Sciatic nerve (tissue), 2 donors: ENCODE data around the gene ZNF562. TPM values are rescaled to one million over a fixed set of nuclear protein-coding genes. Genes with fewer than 3 reads are reported as not detected.
"Not testable (repeated sequence)": the region's sequence is repeated elsewhere in the genome, so short reads cannot be mapped to it uniquely, and the experiment has no call there.

Experiments used
- ATAC-seq: fragments of 200-7000 bp; cut with Tn5 transposase; one replicate; pipeline ENCODE4 v1.9.1; 2020; ENCODE audit warnings: mild to moderate bottlenecking, moderate library complexity
- DNase-seq: peaks from one replicate; pipeline ENCODE4 v3.0.0-alpha.2; 2020; ENCODE audit warnings: low spot score
- intact Hi-C: fragments of 100-400 bp; cut with DNase I; formaldehyde crosslinking; loops from one replicate; pipeline ENCODE4 v1.14.2; 2022
- total RNA-seq: library from RNA; stranded (reverse); fragmentation: NEBNext Ultra II Directional; extraction: Animal tissue kit (Norgen Biotek cat#: 25700); gene quantifications from one replicate; pipeline ENCODE4 v1.2.1, GENCODE V29; 2021
- donor health status: DM: no; HTN: no; CAD: no.
- donor health status: DM: no; HTN: no; CAD: no.

ZNF562 gene
- 37.4 TPM for total RNA-seq

DNA sequence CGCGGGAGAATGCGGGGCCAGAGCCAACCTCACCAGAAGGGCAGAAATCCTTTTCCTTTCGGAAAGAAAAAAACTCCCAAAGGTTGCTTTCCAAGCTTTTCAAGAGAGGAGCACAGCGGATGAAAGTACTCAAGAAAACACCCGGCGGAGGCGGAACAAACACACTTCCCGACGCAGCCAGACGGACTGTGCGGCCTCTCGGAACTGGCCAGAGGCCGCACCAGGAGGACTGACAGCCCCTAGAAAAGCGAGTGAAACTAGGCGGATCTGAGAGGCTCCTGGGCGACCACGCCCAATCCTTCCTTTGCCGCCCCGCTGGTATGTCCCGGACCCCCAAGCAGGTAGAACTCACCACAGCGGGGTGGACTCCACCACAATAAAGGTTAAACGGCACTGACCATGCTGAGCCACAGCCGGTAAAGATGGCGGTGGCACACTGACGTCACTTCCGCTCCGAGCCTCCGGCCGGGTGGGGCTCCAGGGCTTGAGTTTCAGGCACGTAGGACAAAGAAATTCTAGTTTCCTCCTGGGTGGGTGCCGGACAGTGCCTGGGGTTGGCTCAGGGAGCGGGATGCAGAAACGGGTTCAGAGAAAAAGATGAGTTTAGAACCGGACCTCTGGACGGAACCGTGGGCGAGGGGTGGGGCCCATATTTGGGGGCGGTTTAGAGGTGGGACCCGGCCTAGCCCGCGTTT lies at the start of gene ZNF562:
Gene ZNF562 (minus strand): TSS at position 438 of the 695 bp plus-strand sequence. CDS start 14,356 bp downstream, outside the sequence.
- intact Hi-C loops, result no loop called here
- DNase-seq (peak; percentile 93), ATAC-seq (peak; percentile 98)

DNA sequence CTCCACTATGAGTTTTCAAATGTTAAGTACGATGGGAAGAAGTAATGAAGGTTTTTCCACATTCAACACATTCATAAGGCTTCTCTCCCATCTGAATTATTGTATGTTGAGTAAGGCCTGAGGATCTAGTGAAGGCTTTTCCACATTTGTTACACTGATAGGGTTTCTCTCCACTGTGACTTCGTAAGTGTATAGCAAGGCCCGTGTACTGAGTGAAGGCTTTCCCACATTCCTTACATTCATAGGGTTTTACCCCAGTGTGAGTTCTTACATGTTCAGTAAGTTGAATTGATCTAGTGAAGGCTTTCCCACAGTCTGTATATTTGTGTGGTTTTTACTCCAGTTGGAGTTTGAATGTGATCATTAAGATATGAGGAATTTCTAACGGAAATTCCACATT lies 49.3 kb upstream of the ZNF562 start:
- intact Hi-C loops, result no loop called here
- no peak for ATAC-seq
- no peak for DNase-seq

DNA sequence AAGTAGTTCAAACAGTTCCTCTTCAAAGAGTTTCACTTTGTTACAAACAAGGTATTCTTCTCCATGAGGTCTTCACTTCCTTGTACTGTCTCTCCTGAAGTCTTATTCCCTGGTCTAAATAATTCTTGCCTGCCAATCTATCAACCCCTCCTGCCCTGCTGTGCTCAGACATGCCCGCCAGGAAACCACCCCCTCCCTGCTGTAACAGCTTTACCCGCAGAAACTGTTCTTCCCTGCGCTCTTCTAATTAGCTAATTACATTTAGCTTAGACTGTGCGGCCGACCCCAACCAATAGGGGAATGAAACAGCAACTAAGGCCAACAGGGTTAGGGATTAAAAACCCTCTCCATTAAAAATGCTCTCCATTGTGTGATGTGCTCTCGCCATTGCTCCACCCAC lies 47.0 kb upstream of the ZNF562 start:
- DNase-seq, result no peak
- ATAC-seq, result no peak
- intact Hi-C loops, result no loop called here

DNA sequence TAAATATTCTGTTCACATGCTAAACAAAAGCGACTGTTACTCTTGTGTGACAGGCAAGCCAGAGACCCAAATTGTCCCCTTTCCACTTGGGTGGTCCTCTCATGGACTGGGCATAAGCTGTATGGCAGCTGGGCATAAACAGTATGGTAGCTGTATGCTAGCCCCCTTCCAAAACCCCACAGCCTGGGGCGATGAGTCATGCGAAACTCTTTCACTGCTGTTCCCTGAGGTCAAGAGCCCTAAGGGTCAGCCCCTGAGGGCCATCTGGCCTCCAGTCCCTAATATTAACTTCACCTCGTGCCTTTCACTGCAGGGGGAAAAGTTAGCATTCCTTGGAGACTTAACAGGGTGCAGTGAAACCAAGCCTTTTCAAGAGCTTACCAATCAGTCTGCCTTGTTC lies 45.6 kb upstream of the ZNF562 start:
- intact Hi-C loops, result no loop called here
- ATAC-seq, result no peak
- no peak for DNase-seq

DNA sequence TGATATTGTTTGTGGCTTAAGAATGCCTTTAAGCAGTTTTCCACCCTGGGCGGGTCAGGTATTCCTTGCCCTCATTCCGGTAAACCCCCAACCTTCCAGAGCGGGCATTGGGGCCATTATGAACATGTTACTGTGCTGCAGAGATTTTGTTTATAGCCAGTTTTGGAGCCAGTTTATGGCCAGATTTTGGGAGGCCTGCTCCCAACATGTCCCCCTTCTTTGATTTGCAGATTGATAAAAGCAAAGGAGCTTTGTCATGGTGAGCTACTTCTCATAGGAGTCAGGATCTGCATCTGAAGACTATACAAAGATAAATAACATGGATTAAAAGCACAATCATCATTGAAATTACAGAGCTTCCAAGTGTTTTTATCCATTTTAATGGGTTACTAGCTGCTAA lies 36.9 kb upstream of the ZNF562 start:
- intact Hi-C loops, result no loop called here
- ATAC-seq (no peak), DNase-seq (no peak)

DNA sequence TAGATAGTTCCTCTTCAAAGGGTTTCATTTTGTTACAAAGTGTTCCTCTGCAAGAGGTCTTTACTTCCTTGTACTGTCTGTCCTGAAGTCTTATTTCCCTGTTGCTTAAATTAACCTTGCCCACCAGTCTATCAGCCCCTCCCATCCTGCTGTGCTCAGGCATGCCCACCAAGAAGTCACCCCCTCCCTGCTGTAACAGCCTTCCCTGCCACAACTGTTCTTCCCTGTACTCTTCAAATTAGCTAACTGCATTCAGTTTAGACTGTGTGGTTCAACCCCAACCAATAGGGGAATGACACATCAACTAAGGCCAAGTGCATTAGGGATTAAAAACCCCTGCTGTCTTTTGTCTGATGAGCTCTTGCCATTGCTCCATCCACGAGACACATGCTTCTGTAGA lies 34.4 kb upstream of the ZNF562 start:
- DNase-seq (no peak), ATAC-seq (peak; percentile 71)
- intact Hi-C loops, result no loop called here

DNA sequence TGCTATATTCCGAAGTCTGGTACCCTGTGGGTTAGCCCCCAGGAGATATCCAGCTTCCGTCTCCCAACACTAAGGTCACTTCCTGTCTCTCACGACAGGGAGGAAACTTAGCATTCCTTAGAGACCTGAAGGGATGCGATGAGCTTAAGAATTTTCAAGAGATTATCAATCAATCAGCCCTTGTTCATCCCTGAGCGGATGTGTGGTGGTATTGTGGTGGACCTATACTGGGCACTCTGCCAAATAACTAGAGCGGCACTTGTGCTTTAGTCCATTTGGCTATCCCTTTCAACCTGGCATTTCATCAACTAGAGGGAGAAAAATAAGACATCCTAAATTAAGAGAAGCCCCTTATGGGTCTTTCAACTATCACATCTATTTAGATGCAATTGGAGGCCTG lies 30.9 kb upstream of the ZNF562 start:
- intact Hi-C loops, result no loop called here
- DNase-seq, result no peak
- no peak for ATAC-seq

DNA sequence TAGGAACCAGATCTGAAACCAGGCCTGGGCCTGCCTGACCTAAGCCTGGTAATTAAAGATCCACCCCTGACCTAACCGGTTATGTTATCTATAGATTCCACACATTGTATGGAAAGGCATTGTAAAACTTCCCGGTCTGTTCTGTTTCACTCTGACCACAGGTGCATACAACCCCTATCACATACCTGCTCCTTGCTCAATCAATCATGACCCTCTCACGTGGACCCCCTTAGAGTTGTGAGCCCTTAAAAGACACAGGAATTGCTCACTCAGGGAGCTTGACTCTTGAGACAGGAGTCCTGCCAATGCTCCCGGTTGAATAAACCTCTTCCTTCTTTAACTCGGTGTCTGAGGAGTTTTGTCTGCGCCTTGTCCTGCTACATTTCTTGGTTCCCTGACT lies 27.3 kb upstream of the ZNF562 start:
- DNase-seq (no peak), ATAC-seq (no peak)
- intact Hi-C loops, result no loop called here

DNA sequence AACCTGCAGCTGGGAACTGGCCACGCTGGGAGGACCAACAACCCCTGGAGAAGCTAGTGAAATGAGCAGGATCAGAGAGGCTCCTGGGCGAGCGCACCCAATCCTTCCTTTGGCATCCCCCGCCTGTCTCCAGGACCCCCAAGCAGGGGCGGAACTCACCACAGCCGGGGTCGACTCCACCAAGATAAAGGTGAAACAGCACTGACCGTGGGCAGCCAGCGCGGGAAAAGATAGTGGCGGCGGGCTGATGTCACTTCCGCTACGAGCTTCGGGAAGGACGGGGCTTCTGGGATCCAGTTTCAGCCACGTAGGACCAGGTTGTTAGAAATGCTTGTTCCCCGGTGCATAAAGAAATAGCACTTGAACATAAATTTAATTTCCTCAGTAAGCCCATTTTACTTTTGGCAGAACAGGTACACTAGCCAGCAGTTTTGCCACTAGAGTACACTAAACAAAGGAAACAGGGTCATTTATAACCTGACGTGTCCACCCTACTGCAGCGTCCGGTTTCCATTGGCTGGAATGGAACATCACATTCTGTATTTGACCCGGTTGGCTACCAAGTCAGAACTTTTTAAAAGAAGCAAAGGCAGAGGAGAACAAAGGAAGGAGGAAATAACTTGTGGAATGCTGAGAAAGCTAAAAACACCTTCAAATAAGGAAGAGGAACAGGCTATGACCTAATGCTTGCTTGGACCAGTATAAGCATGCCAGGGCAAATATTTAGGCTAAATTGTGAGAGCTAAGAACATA lies 25.5 kb upstream of the ZNF562 start:
- ATAC-seq, result no peak
- DNase-seq, result no peak
- intact Hi-C loops, result no loop called here

DNA sequence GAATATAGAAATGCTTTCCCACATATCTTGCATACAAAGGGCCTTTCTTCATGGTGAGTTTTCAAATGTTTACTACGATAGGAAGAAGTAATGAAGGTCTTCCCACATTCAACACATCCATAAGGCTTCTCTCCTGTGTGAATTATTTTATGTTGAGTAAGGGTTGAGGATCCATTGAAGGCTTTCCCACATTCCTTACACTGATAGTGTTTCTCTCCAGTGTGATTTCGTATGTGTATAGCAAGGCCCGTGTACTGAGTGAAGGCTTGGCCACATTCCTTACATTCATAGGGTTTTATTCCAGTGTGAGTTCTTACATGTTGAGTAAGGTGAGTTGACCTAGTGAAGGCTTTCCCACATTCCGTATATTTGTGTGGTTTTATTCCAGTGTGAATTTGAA lies 15.4 kb upstream of the ZNF562 start:
- ATAC-seq, DNase-seq, intact Hi-C loops: not testable (repeated sequence)

DNA sequence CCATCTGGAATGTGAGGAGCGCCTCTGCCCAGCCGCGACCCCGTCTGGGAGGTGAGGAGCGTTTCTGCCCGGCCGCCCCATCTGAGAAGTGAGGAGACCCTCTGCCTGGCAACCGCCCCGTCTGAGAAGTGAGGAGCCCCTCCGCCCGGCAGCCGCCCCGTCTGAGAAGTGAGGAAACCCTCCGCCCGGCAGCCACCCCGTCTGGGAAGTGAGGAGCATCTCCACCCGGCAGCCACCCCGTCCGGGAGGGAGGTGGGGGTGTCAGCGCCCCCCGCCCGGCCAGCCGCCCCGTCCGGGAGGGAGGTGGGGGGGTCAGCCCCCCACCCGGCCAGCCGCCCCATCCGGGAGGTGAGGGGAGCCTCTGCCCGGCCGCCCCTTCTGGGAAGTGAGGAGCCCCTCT lies 5.1 kb upstream of the ZNF562 start:
- DNase-seq, ATAC-seq, intact Hi-C loops: not testable (repeated sequence)

DNA sequence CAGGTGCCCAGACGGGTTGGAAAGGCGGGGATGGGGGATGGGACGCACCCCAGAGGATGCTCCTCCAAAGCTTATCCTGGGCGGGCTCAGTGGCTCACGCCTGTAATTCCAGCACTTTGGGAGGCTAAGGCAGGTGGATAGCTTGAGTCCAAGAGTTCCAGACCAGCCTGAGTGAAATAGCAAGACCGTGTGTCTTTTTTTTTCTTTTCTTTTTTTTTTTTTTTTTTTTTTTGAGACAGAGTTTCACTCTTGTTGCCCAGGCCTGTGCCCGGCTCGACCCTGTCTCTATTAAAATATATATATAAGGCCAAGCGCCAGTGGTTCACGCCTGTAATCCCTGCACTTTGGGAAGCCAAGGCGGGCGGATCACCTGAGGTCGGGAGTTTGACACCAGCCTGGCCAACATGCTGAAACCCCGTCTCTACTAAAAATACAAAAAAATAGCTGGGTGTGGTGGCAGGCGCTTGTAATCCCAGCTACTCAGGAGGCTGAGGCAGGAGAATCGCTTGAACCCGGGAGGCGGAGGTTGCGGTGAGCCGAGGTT lies 530 bp upstream of the ZNF562 start:
- ATAC-seq, intact Hi-C loops: not testable (repeated sequence)
- peak; percentile 58 for DNase-seq

DNA sequence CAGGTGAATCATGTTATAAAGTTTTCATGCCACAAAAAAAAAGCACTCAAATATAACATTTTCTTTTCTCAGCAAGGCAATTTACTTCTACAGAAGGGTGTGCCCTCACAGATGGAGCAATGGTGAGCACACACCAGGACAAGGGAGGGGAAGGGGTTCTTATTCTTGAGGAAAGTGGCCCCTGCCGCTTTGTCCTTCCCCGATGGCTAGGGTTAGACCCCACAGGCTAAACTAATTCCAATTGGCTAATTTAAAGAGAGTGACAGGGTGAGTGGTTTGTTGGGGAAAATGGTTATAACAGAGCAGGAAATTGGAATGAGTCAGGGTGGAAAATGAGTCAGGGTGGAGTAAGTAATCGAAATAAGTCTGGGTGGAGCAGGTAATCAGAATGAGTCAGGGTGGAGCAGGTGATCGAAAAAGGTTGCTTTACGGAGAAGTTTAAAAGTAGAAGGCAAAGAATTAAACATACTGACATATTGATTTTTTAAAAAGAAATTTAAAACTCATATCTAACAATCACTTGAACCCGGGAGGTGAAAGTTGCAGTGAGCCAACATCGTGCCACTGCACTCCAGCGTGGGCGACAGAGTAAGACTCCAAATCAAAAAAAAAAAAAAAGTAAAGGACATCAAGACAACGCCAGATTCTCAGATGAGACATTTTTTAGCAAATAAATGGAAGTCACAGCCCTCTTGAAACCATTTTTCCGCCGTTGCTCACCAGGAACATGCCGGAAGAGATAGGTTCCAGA lies 813 bp downstream of the ZNF562 start:
- ATAC-seq, result no peak
- DNase-seq, result no peak
- intact Hi-C loops, result no loop called here

DNA sequence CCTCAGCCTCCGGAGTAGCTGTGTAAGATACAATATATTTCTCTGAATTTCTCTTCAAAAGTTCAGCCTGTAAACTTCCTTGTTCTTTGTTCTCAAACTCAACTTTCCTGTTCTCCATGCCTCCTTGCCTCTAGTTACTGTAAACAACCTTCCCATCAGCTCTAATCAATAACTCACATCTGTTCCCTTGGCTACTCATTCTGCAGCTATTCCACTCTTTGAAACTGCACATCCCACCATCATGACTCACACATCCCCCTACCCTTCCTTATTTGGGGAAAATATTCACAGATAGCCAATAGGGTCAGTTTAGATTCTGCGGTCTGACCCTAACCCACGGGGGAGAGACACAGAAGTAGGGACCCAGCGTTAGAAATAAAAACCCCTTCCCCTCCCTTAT lies 2.0 kb downstream of the ZNF562 start:
- no peak for DNase-seq
- no peak for ATAC-seq
- intact Hi-C loops, result no loop called here

DNA sequence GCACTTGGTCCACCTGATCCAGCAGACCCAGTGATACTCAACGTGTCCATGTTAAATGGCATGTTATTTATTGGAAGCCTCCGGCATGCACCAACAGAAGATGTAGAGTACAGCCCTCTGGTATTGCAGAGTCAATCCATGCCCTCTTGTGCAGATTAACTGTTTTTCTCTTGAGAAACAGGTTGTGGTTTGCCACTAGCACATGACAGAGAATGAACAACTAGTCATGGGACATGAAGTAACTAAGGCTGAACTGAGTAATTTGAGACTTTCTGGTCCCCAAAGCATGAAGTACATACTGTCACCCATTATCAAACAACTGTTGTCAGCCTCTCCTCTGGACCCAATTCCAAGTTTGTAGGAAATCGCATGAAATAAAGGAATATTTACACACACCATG lies 3.2 kb downstream of the ZNF562 start:
- intact Hi-C loops, result no loop called here
- ATAC-seq (no peak), DNase-seq (no peak)

DNA sequence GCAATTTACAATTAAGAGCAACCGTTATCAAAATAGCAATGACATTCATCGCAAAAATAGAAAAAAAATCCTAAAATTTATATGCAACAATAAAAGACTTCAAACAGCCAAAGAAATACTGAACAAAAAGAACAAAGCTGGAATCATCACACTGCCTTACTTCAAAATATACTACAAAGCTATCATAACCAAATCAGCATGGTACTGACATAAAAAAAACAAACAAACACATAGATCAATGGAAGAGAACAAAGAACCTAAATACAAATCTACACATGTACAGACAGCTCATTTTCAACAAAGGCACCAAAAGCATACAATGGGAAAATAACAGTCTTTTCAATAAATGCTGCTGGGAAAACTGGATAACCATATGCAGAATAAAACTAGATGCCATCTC lies 6.4 kb downstream of the ZNF562 start:
- ATAC-seq (no peak), DNase-seq (no peak)

DNA sequence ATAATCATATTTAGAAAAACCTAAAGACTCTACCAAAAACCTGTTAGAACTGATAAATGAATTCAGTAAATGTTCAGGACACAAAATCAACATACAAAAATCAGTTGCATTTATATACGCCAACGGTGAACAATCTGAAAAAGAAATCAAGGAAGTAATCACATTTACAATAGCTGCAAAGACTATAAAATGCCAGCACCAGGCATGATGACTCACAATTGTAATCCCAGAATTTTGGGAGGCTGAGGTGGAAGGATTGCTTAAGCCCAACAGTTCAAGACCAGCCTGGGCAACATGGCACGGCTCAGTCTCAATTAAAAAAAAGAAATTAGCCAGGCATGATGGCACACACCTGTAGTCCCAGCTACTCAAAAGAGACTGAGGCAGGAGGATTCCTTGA lies 7.0 kb downstream of the ZNF562 start:
- intact Hi-C loops, result no loop called here
- DNase-seq, result no peak
- no peak for ATAC-seq

More for the DNA sequence above, 6.4 kb downstream of the ZNF562 start:
- intact Hi-C loops, result no loop called here

DNA sequence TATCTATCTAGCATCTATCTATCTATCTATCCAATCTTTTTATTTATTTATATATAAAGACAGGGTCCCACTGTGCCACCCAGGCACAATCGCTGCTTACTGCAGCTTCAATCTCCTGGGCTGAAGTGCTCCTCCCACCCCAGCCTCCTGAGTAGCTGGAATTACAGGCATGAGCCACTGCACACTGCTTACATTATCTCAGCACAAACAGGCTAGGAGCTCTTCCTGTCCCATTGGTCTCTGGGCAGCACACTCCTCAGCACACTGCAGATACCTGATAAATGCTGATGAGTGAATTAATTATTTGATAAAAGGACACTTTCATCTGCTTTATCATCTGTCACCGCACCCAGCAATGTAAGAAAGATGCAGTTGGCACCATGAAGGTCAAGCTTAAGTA lies 16.1 kb downstream of the ZNF562 start:
- ATAC-seq (no peak), DNase-seq (no peak)
- intact Hi-C loops, result no loop called here

DNA sequence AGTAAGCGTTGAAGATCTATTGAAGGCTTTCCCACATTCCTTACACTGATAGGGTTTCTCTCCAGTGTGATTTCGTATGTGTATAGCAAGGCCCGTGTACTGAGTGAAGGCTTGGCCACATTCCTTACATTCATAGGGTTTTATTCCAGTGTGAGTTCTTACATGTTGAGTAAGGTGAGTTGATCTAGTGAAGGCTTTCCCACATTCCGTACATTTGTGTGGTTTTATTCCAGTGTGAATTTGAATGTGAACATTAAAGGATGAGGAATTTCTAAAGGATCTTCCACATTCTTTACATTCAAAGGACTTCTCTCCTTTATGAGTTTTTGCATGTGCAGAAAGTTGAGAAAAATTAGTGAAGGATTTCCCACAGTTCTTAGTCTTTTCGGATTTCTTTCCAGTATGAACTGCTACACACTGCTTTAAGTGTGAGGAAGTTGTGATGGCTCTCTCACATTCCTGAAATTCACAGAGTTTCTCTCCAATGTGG lies 21.8 kb downstream of the ZNF562 start:
- ATAC-seq, DNase-seq, intact Hi-C loops: not testable (repeated sequence)
